Measurements from ENCODE around the gene DYNLT1.

Gene DYNLT1

DNA sequence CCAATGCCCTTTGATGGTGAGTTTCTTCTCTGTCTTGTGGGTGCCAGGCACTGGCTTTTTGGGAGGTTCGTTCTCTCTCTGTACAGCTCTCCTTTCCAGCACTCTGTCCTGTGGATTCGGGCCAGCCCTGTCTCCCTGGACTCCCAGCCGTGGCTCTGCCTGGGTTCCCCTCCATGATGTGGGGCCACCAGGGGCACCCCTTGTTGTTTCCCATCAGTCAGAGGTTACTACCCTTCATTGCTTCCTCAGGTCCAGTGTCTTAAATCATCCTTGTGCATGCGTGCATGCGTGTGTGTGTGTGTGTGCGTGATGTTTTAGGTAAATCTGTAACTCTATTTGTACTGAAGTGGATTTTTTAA, 40.5 kb downstream of the DYNLT1 start:
- no peak for DNase-seq

DNA sequence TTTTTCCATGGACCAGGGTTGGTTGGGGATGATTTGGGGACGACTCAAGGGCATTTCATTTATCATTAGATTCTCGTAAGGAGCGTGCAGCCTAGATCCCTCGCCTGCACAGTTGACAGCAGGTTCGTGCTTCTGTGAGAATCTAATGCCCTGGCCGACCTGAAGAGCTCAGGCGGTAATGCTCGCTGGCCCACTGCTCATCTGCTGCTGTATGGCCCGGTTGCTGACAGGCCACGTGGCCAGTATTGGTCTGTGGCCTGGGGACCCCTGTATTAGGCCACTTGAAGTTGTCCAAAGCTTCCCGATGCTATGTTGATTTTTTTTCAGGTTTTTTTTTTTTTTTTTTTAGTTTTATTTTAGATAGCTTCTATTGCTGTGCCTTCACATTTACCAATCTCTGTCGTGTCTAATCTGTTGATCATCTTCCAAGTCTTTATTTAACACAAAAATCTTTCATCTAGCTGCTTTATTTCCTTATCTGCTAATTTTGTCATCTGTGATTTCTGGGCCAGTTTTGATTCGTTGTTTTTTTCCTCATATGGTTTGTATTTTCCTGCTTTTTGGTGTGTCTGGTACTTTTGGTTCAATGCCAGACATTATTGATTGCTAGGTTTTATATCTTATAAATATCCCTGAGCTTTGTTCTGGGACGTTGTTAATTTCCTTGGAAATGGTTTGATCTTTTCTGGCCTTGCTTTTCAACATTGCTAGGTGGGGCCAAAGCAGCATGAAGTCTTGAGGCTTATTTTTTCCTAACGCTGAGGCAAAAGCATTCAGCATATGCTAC, 41.1 kb downstream of the DYNLT1 start:
- no peak for DNase-seq

DNA sequence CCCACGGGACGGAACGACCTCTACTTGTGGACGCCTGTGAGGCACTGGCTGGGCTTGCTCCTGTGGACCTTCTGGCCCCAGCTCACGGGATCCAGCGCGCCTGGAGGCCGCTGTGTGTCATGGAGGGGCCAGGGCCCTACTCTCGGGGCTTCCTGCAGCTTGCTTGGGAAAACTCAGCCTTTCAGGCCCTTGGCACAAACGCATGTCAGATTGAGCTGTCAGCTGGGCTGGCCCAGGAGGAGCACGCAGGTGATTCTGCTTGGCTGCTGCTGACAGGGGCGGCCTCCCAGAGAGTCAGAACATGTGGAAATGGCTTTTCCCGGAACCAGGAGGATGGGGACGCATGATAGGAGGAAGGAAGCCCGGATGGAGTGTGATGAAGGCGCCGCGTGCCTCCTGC, 44.9 kb downstream of the DYNLT1 start:
- no peak for DNase-seq

DNA sequence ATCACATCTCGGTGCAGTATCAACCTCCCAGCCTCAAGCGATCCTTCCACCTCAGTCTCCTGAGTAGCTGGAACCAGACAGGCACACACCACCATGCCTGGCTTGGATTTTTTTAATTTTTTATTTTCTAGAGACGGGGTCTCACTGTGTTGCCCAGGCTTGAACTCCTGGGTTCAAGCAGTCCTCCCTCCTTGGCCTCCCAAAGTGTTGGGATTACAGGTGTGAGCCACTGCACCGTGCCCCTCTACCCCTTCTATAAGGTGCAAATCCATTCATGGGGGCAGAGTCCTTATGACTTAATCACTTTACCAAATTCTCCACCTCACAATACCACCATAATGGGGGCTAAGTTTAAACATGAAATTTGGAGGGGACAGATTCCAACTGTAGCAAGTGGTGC, 47.0 kb downstream of the DYNLT1 start:
- DNase-seq: no peak

DNA sequence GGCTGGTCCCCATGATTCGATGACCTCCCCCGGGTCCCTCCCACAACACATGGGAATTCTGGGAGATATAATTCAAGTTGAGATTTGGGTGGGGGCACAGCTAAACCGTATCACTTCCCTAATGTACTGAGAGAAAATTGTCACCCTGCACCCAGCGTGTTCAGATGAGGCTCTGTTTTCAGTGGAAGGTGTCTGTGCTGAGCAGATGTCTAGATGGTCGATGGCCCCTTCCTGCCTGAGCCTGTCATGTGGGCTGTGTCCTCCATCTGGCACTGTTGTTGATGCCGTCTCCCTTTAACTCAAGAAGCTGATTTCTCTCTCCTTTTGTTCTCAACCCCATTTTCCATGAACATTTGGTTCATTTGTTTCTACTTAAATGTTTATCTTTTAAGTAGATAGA, 47.7 kb downstream of the DYNLT1 start:
- no peak for DNase-seq

DNA sequence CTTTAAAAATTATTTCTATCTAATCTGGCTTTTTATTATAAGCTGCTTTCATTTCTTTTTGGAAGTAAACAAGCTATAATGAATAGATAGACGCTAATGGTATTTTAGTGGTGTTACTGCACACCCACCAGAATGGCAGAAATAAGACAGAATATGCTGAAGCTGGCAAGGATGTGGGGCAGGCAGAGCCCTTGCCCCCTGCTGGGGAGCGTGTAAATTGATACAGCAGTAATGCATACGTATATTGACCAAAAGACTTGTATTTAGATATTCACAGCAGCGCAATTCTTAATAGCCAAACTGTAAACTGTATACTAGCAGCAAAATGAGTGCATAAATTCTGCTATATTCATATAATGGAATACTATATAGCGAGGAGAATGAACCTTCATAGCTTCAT, 49.3 kb downstream of the DYNLT1 start:
- DNase-seq: no peak

DNA sequence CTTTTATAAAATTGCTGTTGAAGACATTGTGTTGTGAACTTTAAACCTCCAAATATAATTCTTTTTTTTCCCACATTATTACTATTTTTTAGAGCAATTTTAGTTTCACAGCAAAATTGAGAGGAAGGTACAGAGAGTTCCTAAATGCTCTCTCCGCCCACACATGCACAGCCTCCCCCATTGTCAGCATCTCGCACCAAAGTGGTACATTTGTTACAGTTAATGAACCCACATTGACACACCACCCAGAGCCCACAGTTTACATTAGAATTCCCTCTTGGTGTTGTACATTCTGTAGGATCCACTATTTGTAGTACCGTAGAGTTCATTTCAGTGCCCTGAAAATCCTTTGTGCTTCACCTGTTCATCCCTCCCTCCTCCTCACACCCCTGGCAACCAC, 50.9 kb downstream of the DYNLT1 start:
- DNase-seq: no peak

DNA sequence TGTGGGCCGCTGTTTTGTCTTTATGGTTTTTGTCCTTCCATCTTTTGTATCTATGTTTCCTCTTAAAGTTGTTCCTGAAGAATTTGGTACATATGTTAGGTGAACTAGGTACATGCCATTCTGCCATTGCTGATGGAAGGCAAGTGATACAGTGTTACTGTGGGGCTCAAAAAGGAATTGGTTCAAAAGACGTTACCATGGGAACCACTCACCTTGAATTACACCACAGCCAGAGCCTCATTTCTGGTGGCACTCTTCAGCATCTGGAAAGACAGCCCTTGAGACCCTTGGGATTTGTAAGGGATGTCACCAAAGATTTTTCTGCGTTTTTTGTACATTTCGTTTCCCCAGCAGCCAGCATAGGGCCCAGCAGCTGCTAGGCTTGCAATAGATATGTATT, 52.7 kb downstream of the DYNLT1 start:
- DNase-seq: no peak

DNA sequence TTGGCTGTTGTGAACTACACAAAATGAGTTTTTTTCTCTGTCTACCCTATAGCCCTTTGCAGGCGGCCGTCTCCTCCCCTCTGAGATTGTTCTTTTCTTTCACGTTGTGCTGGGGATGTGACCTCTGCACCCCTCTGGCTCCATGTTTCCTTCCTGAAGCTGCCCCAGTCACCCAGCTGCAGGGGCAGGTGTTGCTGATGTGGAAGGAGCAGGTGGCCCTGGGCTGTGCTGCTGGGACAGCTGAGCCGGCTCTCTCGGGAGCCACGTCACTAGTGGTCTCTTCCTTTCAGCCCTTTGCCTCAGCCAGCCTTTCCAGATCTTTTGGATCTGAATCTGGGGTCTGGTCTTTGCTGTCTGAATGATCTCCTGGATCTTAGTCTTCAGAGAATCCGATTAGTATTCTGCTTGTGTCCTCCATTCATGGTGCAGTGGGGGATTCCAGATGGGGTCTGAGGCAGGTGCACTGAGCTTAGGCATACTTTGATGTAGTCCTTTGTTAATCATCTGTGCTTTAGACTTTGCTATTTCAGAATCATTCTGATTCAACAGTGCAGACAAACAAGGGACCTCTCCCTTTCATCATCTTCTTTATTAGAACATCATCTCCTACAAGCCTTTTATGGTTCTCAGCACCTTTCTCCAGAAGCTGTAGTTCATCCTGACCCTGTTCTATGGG, 53.3 kb downstream of the DYNLT1 start:
- no peak for DNase-seq

DNA sequence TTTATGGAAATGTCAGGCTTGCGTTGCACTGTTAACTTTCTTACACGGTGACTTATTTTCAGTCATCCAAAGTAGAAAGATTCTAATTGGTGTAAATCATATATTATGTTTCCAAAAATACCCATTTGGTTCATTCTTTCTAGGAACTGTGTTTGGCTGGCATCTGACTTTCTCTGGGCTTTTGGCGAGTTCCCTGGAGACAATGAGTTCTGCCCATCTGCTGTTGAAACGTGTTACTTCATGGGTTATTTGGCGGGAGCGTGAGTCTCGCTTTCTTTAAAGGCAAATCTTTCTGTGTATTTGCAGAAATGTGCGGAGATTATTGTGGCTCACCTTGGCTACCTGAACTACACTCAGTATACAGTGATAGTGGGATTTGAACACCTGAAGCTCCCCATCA, 55.2 kb downstream of the DYNLT1 start:
- DNase-seq: no peak

DNA sequence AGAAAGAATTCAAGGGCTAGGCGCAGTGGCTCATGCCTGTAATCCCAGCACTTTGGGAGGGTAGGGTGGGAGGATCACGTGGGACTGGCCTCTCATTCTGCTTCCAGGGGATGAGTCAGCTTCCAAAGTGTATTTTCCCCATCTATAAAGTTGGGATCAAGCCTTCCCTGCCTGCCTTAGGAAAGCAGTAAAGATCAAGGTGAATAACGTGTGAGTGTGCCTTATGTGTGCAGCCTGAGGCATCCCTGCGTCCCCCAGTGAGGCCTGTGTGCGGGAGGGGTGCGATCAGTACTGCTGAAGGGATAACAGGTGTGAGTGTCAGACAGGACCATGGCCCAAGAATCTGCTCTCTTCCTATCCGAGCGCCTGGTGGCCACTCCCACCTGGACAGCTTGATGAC, 57.9 kb downstream of the DYNLT1 start:
- no peak for DNase-seq
